DMS79 treated with DMSO at 0.1 percent for 48 hours (cell line): Measurements from ENCODE around the gene MMD2.

Experiments
- DNase-seq: peaks from one replicate; lab custom pipeline; 2025; lab: John Stamatoyannopoulos, UW

Gene MMD2

DNA sequence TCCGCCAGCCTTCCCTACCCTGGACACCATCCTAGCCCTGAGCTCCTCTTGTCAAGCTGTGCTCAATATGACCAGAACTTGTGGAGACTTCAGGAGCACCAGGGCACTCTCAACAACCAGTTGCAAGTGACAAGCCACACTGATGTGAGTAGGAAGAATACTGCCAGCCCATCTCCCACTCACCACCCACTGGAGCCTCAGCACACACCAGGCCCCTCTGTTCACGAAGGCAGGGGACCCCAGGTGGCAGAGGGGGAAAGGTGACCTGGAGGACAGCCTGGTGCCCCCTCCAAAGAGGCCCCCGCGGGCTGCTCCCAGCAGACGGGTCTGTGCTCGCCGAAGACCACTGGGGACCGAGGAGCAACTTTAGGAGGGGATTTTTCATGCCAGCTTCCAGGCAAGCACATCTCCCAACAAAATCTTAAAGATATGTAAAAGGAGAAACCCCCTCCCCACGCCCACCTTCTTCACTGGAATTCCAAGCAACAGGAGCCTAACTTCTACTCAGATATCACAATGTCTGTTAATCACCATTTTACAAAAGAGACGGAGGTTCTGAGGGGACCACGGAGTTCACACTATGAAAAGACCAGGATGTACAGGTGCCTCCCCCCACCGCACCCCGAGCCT, 1.0 kb downstream of the MMD2 start:
- no peak for DNase-seq

- DNase-seq, result no peak
Measured at GRCh38 chr7:4951903-4952636, 6.9 kb downstream of the MMD2 start.

GRCh38 chr7:4951304-4951703, 7.7 kb downstream of the MMD2 start:
- no peak for DNase-seq

DNA sequence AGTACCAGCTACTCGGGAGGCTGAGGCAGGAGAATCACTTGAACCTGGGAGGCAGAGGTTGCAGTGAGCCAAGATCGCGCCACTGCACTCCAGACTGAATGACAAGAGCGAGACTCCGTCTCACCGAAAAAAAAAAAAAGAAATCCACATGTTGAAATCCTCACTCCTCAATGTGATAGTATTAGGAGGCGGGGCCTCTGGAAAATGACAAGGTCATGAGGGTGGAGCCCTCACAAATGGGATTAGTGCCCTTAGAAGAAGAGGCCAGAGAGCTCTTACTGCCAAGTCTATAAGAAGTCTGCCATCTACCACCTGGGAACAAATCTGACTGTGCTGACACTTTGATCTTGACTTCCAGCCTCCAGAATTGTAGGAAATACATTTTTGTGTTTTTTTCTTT, 10.6 kb downstream of the MMD2 start:
- DNase-seq, result no peak

DNA sequence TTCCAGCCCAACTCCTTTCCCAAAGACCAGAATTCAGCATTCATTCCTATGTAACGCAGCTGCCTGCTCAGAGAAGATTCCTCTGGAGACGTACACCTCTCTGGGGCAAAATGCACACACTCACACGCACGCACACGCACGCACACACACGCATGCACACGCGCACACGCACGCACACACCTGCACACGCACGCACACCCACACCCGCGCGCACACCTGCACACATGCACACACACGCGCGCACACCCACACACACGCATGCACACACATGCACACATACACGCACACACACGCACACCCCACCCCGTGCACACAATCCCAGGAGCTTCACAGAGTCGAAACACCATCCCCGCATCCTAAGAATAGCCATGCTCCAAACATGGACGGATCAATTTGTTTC, 13.0 kb downstream of the MMD2 start:
- no peak for DNase-seq

DNA sequence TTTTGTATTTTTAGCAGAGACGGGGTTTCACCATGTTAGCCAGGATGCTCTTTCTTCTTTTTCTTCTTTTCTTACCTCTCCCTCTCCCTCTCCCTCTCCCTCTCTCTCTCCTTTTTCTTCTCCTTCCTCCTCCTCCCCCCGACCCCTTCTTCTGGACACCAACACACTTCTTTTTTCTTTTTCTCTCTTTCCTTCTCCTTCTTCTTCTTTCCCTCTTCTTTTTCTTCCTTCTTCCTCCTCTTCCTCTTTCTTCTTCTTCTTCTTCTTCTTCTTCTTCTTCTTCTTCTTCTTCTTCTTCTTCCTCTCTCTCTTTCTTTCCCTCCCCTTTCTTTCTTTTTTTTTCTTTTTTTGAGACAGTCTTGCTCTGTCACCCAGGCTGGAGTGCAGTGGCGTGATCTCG, 14.0 kb downstream of the MMD2 start:
- no peak for DNase-seq

DNA sequence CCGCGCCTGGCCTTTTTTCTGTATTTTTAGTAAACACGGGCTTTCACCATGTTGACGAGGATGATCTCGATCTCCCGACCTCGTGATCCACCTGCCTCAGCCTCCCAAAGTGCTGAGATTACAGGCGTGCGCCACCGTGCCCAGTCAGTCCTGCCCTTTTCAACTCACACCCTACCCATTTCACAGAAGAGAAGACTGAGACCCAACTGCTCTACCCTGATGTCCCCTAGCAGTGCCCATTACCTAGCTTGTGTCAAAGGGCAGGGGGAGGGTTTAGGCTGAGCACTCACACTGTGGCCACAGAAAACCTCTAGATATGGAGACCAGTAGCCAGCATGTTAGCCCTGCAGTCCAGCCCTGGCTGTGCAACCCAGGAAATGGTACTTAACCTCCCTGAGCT, 15.7 kb downstream of the MMD2 start:
- no peak for DNase-seq

DNA sequence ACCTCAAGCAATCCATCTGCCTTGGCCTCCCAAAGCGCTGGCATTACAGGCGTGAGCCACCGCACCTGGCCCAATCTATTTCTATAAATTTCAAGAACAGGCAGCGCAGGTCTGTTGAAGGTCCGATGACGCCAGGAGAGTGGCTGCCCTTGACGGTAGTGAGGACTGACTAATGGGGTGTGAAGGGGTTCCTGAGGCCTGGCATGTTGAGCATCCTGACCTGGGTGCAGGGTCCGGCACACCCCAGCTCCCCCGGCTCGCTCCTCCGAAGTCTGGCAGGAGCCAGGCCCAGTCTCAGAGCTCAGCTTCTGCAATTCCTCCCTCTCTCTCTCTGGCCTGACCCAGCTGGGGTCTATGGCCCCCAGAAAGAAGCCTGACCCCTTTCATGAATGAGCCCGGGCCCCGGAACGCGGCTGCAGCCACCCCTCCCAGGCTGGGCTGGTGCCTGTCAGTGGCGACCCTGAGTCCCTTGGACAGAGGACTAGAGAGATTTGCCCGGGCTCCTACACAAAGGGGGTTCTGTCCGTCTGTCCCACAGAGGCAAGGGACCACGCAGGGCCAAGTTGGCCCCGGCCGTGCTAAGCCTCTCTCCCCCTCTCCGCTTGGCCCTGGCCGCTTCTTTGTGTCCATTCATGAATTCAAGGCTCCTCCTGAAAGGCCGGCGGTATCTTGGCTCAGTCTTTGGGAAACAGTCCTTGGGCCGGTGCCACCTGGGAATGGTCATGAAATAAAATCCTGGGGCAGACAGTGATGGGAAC, 18.8 kb downstream of the MMD2 start:
- DNase-seq, result no peak

DNA sequence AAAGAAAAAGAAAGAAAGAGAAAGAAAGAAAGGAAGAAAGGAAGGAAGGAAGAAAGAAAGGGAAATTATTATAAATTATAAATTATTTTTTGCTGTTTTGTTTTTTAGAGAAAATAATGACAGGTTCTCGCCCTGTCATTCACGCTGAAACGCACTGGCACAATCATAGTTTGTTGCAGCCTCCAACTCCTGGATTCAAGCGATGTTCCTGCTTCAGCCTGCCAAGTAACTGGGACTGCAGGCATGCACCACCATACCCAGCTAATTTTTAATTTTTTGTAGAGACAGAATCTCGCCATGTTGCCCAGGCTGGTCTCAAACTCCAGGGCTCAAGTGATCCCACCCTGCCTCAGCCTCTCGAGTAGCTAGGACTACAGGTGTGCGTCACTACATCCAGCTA, 21.6 kb downstream of the MMD2 start:
- no peak for DNase-seq

GRCh38 chr7:4934419-4935025, 24.5 kb downstream of the MMD2 start:
- no peak for DNase-seq

DNA sequence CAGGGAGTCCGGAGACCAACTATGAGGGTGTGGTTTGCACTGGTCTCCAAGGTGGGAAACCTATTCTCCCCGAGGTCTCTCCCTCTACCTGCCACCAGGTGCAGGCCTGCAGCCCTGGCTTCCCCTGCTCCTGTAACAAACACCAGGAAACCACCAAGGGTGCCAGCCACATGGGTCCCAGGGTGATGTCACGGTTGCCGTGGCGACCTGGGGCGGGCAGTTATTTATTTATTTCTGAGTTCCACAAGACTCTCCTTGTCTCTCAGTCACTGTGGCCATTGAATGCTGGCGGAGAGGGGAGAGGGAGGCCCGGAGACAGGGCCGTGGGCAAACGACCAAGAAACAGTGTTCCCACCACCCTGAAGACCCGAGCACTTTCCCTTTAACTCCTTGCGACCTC, 27.0 kb downstream of the MMD2 start:
- peak; percentile 53 for DNase-seq

DNA sequence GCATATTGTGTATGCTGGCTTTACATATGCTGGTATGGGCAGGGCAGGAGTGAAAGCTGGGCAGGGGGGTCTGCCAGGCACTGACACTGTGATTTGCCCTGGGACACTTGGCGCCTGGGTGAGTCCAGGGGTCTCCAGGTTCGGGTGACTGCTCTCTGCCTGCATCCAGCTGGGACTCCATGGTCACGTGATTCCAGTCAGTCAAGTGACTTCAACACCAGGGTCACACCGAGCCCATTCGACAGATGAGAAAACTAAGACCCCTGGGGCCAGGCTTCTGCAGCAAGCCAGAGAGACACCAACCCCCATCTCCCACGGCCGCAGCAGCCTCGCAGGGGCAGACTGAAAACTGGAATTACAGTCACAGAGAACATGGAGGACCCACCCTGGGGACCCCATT, 30.0 kb downstream of the MMD2 start:
- DNase-seq, result no peak

DNA sequence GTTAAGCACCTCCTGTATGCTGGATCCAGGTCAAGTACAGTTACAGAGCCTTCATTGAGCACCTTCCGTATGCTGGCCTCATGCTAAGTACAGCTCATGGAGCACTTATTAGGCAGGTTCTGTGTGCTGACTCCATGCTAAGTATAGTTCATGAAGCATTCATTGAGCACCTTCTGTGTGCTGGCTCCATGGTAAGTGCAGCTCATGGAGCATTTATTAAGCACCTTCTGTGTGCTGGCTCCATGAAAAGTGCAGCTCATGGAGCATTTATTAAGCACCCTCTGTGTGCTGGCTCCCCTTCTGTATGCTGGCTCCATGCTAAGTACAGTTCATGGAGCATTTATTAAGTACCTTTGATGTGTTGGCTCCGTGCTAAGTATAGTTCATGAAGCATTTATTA, 30.5 kb downstream of the MMD2 start:
- no peak for DNase-seq

- DNase-seq, result no peak
Measured at GRCh38 chr7:4919969-4920766, 38.8 kb downstream of the MMD2 start.

- no peak for DNase-seq
Measured at GRCh38 chr7:4916113-4916512, 42.9 kb downstream of the MMD2 start.

- DNase-seq, result no peak
Measured at GRCh38 chr7:4911111-4911828, 47.7 kb downstream of the MMD2 start.

DNA sequence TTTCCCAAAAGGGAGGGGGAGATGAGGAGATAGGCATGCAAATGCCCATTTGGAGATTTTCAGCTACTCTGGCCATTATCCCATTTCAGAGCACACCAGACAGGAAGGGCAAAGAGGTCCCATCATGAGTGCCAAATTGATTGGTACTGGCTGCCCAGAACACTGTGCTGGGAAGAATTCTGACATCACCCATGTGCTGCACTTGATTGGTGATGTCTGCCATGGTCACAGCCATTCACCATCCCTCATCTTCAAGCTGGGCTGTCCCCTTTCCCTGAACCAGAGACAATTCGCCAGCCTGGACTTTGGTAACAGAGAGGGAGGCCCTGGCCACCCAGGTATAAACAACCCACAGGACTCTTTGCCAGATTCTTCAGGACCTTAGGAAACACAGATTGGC, 52.3 kb downstream of the MMD2 start:
- DNase-seq, result no peak

GRCh38 chr7:4905171-4905570, 53.8 kb downstream of the MMD2 start:
- no peak for DNase-seq

DNA sequence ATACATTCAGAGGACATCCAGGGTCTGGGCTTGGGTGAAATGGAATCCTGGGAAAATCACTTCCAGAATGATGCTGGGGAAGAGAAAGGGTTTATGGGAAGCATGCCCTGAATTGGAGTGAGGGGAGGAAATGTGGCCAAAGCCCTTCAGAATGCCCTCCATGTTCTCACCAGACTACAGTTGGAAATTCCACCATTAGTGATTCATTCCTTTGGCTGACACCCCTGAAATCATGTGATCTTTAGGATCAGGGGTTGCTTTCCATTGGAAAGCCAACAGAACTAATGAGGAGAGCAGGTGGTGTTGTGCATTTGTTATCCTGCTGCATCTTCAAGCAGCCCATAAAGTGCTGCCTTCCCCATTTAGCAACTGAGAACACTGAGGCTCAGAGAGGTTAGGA, 54.6 kb downstream of the MMD2 start:
- DNase-seq, result no peak

GRCh38 chr7:4895766-4896165, 63.2 kb downstream of the MMD2 start:
- DNase-seq, result no peak

- no peak for DNase-seq
Measured at GRCh38 chr7:4894482-4894881, 64.5 kb downstream of the MMD2 start.
